ENCODE results near the gene SPACA1.

Gene SPACA1

GRCh38 chr6:88089708-88090107 lies 42.1 kb downstream of the SPACA1 start:
- in situ Hi-C loops (cut with HindIII; ENCODE audit: low sequenced_read_pairs): no loop called here

DNA sequence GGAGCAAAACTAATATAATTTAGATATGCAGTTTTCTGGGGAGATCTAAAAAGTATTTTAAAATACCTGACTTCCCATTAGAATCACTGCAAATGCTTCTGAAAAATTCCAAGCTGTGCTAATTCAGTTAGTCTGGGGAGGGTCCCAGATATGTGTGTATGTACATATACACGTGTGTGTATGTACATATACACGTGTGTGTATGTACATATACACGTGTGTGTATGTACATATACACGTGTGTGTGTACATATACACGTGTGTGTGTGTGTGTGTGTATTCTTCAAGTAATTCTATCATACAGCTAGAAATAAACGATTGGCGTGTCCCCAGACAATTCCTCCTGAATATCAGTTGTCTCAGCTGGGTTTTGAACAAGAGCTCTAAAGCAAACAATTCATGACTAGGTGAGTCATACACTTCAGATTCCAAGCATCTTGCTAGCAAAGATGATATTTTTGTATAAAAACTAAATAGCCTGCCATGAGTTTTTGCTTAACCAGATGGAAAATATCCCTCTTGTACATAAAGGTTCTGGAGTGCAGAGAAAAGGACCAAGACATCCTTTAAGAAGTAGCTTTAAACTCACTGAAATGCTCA lies 58.2 kb downstream of the SPACA1 start:
- in situ Hi-C loops (cut with HindIII; ENCODE audit: low sequenced_read_pairs): no loop called here

DNA sequence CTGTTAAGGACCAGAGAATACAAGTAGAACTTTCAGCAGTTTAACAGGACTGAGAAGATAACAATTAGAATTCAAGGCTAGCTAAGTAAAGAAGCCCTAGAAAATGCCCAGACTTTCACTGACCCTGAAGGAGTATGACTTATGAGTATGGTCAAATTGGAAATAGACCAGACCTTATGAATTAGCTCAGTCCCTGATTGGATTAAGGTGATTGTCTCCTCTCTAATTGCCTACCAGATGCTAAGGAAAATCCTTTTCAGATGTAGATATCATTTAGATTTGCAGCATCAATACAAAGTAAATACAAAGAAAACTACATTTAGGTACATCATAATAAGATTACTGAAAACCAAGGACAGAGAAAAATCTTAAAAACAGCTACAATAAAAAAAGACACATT lies 59.6 kb downstream of the SPACA1 start:
- in situ Hi-C loops (cut with HindIII; ENCODE audit: low sequenced_read_pairs): no loop called here

DNA sequence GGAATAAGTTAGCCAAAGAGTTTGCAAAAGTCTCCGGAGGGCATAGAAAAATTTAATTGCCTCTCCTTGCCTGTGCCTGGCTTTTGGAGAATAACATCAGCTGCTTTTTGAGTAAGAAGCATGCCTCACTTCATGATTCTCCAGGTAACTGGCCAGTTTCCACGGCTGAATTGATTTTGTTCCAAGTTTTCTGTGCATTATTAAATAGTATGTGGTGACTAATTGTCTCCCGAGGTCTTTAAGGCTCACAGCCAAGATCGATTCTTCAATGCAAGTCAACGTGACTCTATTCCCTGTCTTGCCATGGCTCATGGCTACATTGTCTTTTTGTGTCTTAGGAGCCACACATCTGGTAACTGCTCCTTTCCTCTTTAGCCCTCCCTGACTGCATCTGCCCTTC lies 64.3 kb downstream of the SPACA1 start:
- in situ Hi-C loops (cut with HindIII; ENCODE audit: low sequenced_read_pairs): no loop called here

- in situ Hi-C loops (cut with HindIII; ENCODE audit: low sequenced_read_pairs): no loop called here
Measured at GRCh38 chr6:88114838-88115237, 67.2 kb downstream of the SPACA1 start.

GRCh38 chr6:88115307-88115706 lies 67.7 kb downstream of the SPACA1 start:
- in situ Hi-C loops (cut with HindIII; ENCODE audit: low sequenced_read_pairs): no loop called here

DNA sequence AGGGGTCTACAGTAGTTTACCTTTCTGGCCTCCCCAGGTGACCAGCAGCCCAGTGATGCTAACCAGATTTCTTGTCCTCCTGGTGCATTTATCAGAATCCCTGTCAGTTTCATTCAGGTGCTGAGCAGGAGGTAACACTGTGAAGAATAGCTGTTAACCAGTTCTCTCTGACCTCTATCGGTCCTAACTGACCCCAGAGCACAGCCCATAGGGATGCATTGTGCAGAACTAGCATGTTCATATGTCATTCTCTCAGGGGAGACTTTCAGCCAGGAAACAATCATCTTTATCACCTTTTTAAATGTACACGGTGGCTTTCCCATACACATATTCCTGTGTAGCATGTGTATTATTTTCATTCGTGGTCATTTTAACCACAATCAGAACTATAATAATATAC lies 68.6 kb downstream of the SPACA1 start:
- in situ Hi-C loops (cut with HindIII; ENCODE audit: low sequenced_read_pairs): no loop called here
